CD14-positive monocyte (primary cell): ENCODE results near the gene EFHC1. TPM values are rescaled to one million over a fixed set of nuclear protein-coding genes. Genes with fewer than 3 reads are reported as not detected.

ENCODE experiments used
- DNase-seq, 3 donors: peaks; one replicate each; pipeline ENCODE4 v3.0.0-alpha.2; 2011 to 2022
- H2AFZ ChIP-seq: 2 replicates; pipeline ENCODE4 v1.6.0; 2012; ENCODE audit warnings: mild to moderate bottlenecking, low read depth, low read length, inconsistent platforms; ENCODE audit not compliant: insufficient read depth, poor library complexity, severe bottlenecking
- H3K27ac ChIP-seq, 2 donors: 1 replicate in 1 of 2; 2 replicates in 1 of 2; pipeline ENCODE4 v1.5.1; 2012 to 2013; ENCODE audit warnings: low read length in 2 of 2, control low read depth in 1 of 2, inconsistent platforms in 1 of 2, low read depth in 1 of 2, mild to moderate bottlenecking in 1 of 2
- H3K27me3 ChIP-seq, 2 donors: one replicate each; pipeline versions ENCODE4 v1.6.0 to v1.6.1; 2011 to 2013; ENCODE audit warnings: low read length in 2 of 2; ENCODE audit not compliant: control insufficient read depth in 2 of 2, insufficient read depth in 2 of 2
- H3K36me3 ChIP-seq, 2 donors: replicated peaks in 1 of 2; 1 replicate in 1 of 2; 2 replicates in 1 of 2; pipeline versions ENCODE4 v1.5.1 to v1.6.1; 2012 to 2013; ENCODE audit warnings: low read length in 2 of 2, control low read depth in 1 of 2, inconsistent platforms in 1 of 2, mild to moderate bottlenecking in 1 of 2; ENCODE audit not compliant: insufficient read depth in 2 of 2, control insufficient read depth in 1 of 2
- H3K4me1 ChIP-seq, 2 donors: 1 replicate in 1 of 2; 2 replicates in 1 of 2; pipeline versions ENCODE4 v1.5.1 to v1.6.1; 2012 to 2013; ENCODE audit warnings: low read length in 2 of 2, control low read depth in 1 of 2, inconsistent platforms in 1 of 2, mild to moderate bottlenecking in 1 of 2, moderate library complexity in 1 of 2; ENCODE audit not compliant: insufficient read depth in 2 of 2, control insufficient read depth in 1 of 2
- H3K4me2 ChIP-seq: replicated peaks from 2 replicates; pipeline ENCODE3; 2012; ENCODE audit warnings: low read length, moderate library complexity, mild to moderate bottlenecking; ENCODE audit not compliant: poor library complexity, severe bottlenecking; ENCODE audit errors: extremely low read depth
- H3K4me3 ChIP-seq, 3 experiments: fragments of 200-600 bp in 1 of 3; sonication (generic) in 1 of 3; replicated peaks in 1 of 3; 1 replicate in 2 of 3; 2 replicates in 1 of 3; pipeline ENCODE4 v1.5.1; 2011 to 2013; ENCODE audit warnings: low read length in 3 of 3, mild to moderate bottlenecking in 3 of 3, control low read depth in 2 of 3, low read depth in 2 of 3, inconsistent platforms in 1 of 3, moderate library complexity in 1 of 3
- H3K79me2 ChIP-seq: 2 replicates; pipeline ENCODE4 v1.6.0; 2012; ENCODE audit warnings: mild to moderate bottlenecking, control low read depth, inconsistent platforms, low read length, moderate library complexity; ENCODE audit not compliant: insufficient read depth
- H3K9ac ChIP-seq: 2 replicates; pipeline ENCODE4 v1.6.0; 2017; ENCODE audit warnings: low read length, mild to moderate bottlenecking; ENCODE audit not compliant: insufficient read depth, poor library complexity, severe bottlenecking
- H3K9me3 ChIP-seq, 2 donors: replicated peaks in 1 of 2; 1 replicate in 1 of 2; 2 replicates in 1 of 2; pipeline versions ENCODE4 v1.5.1 to v1.6.1; 2012 to 2013; ENCODE audit warnings: low read length in 2 of 2, control low read depth in 1 of 2; ENCODE audit not compliant: control insufficient read depth in 1 of 2, insufficient read depth in 1 of 2
- H4K20me1 ChIP-seq: 2 replicates; pipeline ENCODE4 v1.6.0; 2012; ENCODE audit warnings: mild to moderate bottlenecking, low read length, control low read depth, moderate library complexity; ENCODE audit not compliant: insufficient read depth
- H3K27ac Mint-ChIP-seq, 7 donors: one replicate each; pipeline ENCODE4 v1.8.0; 2020; ENCODE audit warnings: mild to moderate bottlenecking in 7 of 7, mixed read lengths in 7 of 7, moderate library complexity in 6 of 7, inconsistent platforms in 2 of 7
- H3K27me3 Mint-ChIP-seq, 3 donors: one replicate each; pipeline ENCODE4 v1.8.0; 2021 to 2022; ENCODE audit warnings: low read depth in 3 of 3, mild to moderate bottlenecking in 3 of 3, mixed read lengths in 3 of 3, moderate library complexity in 3 of 3, inconsistent platforms in 1 of 3
- H3K36me3 Mint-ChIP-seq, 2 donors: one replicate each; pipeline ENCODE4 v1.8.0; 2020; ENCODE audit warnings: mixed read lengths in 2 of 2, inconsistent platforms in 1 of 2, mild to moderate bottlenecking in 1 of 2
- H3K4me1 Mint-ChIP-seq: one replicate; pipeline ENCODE4 v1.8.0; 2020; ENCODE audit warnings: mild to moderate bottlenecking, mixed read lengths
- H3K4me3 Mint-ChIP-seq, 2 donors: one replicate each; pipeline ENCODE4 v1.8.0; 2020; ENCODE audit warnings: mild to moderate bottlenecking in 2 of 2, mixed read lengths in 2 of 2, moderate library complexity in 1 of 2
- H3K9me3 Mint-ChIP-seq, 7 donors: one replicate each; pipeline ENCODE4 v1.8.0; 2020 to 2022; ENCODE audit warnings: mixed read lengths in 7 of 7, mild to moderate bottlenecking in 6 of 7, moderate library complexity in 6 of 7, inconsistent platforms in 2 of 7
- WGBS: methylation state at CpG from one replicate; pipeline ENCODE4 v1.1.5; 2013; ENCODE audit warnings: missing lambda C conversion rate; ENCODE audit not compliant: insufficient coverage; 5-methylcytosine and 5-hydroxymethylcytosine counted together
- intact Hi-C, 2 donors: fragments of 100-400 bp; cut with micrococcal nuclease; formaldehyde crosslinking; loops; one replicate each; pipeline versions ENCODE4 v1.15.0 to v1.15.1; 2023
- polyA plus RNA-seq, 3 donors: library from polyadenylated mRNA; depleted of rRNA in 1 of 3; unstranded in 2 of 3; stranded (reverse) in 1 of 3; fragments of 300-500 nt in 2 of 3; fragments of >200 nt in 1 of 3; fragmentation: Illumina TruSeq in 2 of 3; gene quantifications; 1 replicate in 2 of 3; 2 replicates in 1 of 3; pipeline ENCODE4 v1.2.3, GENCODE V29; 2012 to 2021
- TF ChIP-seq, protein P1 (sequence below): fragments of 200-600 bp; IDR thresholded peaks from one replicate; pipeline ENCODE4 v1.8.0; 2022; ENCODE audit warnings: antibody characterized with exemption, mild to moderate bottlenecking

The EFHC1 gene
- polyA plus RNA-seq, 3 donors: 0.30 to 13.5 (median 2.3) TPM

DNA sequence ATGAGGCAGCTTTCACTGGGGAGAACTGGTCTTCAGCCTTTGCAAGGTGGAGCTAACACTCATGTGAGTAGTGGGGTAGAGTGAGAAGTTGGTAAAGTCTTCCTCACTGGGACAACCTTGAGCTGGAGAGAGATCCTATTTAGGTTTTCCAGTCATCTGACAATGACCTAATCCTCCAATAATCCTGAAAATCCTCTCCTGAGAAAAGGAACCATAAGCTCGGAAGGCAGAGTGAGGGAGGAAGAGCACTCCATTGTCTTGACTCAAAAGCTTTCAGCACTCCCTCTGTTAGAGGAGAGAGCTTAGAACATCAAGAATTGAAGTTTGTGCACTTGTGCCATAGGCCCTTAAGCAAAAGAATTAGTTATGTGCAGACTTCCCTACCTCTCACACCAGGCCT is 78.9 kb downstream of the EFHC1 start:
- H3K4me1 ChIP-seq: peaks cover 14 to 16% of the 10 kb centered on the region in 2 donors
- no peaks in the 10 kb centered on the region for H4K20me1 ChIP-seq
- H3K27ac ChIP-seq: no peak overlapping the region
- TF ChIP-seq, protein P1, sequence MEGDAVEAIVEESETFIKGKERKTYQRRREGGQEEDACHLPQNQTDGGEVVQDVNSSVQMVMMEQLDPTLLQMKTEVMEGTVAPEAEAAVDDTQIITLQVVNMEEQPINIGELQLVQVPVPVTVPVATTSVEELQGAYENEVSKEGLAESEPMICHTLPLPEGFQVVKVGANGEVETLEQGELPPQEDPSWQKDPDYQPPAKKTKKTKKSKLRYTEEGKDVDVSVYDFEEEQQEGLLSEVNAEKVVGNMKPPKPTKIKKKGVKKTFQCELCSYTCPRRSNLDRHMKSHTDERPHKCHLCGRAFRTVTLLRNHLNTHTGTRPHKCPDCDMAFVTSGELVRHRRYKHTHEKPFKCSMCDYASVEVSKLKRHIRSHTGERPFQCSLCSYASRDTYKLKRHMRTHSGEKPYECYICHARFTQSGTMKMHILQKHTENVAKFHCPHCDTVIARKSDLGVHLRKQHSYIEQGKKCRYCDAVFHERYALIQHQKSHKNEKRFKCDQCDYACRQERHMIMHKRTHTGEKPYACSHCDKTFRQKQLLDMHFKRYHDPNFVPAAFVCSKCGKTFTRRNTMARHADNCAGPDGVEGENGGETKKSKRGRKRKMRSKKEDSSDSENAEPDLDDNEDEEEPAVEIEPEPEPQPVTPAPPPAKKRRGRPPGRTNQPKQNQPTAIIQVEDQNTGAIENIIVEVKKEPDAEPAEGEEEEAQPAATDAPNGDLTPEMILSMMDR: no peak
- no peak for DNase-seq
- H3K79me2 ChIP-seq: no peaks in the 10 kb centered on the region
- H3K4me1 Mint-ChIP-seq: peaks cover 24% of the 10 kb centered on the region
- no peaks in the 10 kb centered on the region for H3K27me3 Mint-ChIP-seq
- H3K27me3 ChIP-seq: no peaks in the 10 kb centered on the region
- no peak overlapping the region for H3K4me3 ChIP-seq
- peaks cover 0 to 7% (median 6%) of the 10 kb centered on the region in 7 donors for H3K9me3 Mint-ChIP-seq
- H3K9me3 ChIP-seq: no peaks in the 10 kb centered on the region
- H3K36me3 ChIP-seq: peaks cover 17 to 31% of the 10 kb centered on the region in 2 donors
- H3K4me2 ChIP-seq: no peak overlapping the region
- no peak overlapping the region for H3K4me3 Mint-ChIP-seq
- no peak overlapping the region for H3K27ac Mint-ChIP-seq
- H3K36me3 Mint-ChIP-seq: peaks cover 28 to 32% of the 10 kb centered on the region in 2 donors
- WGBS: no CpG with 5 or more reads among the region's 1 CpG
- no peak overlapping the region for H2AFZ ChIP-seq
- no peak overlapping the region for H3K9ac ChIP-seq
- intact Hi-C loops: no loop called here

- H3K4me1 Mint-ChIP-seq: peaks cover 27% of the 10 kb centered on the region
- Histone ChIP-seq H3K27me3 (no peaks in the 10 kb centered on the region), H2AFZ (no peak overlapping the region), H3K4me3 (no peak overlapping the region), H3K9ac (no peak overlapping the region), H3K4me1 (peaks cover 22 to 23% of the 10 kb centered on the region in 2 donors), H4K20me1 (no peaks in the 10 kb centered on the region), H3K79me2 (no peaks in the 10 kb centered on the region), H3K9me3 (peaks cover 0 to 4% of the 10 kb centered on the region in 2 donors), H3K36me3 (peaks cover 17 to 31% of the 10 kb centered on the region in 2 donors), H3K27ac (no peak overlapping the region), H3K4me2 (no peak overlapping the region)
- TF ChIP-seq, protein P1: no peak
- WGBS: 100% methylated on average over 2 of the region's 11 CpGs
- no peak overlapping the region for H3K4me3 Mint-ChIP-seq
- H3K36me3 Mint-ChIP-seq: peaks cover 32 to 33% of the 10 kb centered on the region in 2 donors
- peaks cover 0 to 7% (median 5%) of the 10 kb centered on the region in 7 donors for H3K9me3 Mint-ChIP-seq
- no peak for DNase-seq
- intact Hi-C loops: no loop called here
- H3K27ac Mint-ChIP-seq: peak overlapping the region in 2 of 7 donors; percentile 14 to 21
- H3K27me3 Mint-ChIP-seq: no peaks in the 10 kb centered on the region
Measured at GRCh38 chr6:52499681-52500236, 79.6 kb downstream of the EFHC1 start.
